H1 (cell line): ENCODE measurements around the gene GSG1L. TPM values are rescaled to one million over a fixed set of nuclear protein-coding genes. Genes with fewer than 3 reads are reported as not detected.

Experiments
- CTCF ChIA-PET: fragments of 300-600 bp; sonication (Branson Sonifier 250); formaldehyde crosslinking; loops from one replicate; lab custom pipeline; 2021; ENCODE audit not compliant: partially characterized antibody; lab: Charles Lee
- POLR2A ChIA-PET: fragments of 300-600 bp; sonication (Branson Sonifier 250); formaldehyde crosslinking; loops from one replicate; lab custom pipeline; 2021; ENCODE audit warnings: inconsistent platforms; ENCODE audit not compliant: partially characterized antibody; lab: Charles Lee
- DNase-seq, 2 experiments: peaks; one replicate each; pipeline versions ENCODE4 v3.0.0 to v3.0.0-alpha.2; 2010 to 2022; ENCODE audit warnings: low spot score in 2 of 2, low read depth in 1 of 2, mixed read lengths in 1 of 2
- FAIRE-seq: peaks from 2 replicates; lab custom pipeline; 2011; peaks lifted over from hg19 to GRCh38; lab: Jason Lieb, UNC
- H2AFZ ChIP-seq: 2 replicates; pipeline ENCODE4 v1.8.1; 2012; ENCODE audit warnings: low read length, inconsistent platforms
- H2AK5ac ChIP-seq: 2 replicates; pipeline ENCODE4 v1.6.1; 2013; ENCODE audit warnings: low read depth, low read length
- H2BK120ac ChIP-seq: replicated peaks from 2 replicates; pipeline ENCODE3; 2013; ENCODE audit warnings: low read depth, low read length, inconsistent platforms
- H2BK12ac ChIP-seq: 2 replicates; pipeline ENCODE4 v1.6.1; 2013; ENCODE audit warnings: low read depth, low read length
- H2BK15ac ChIP-seq: 2 replicates; pipeline ENCODE4 v1.6.1; 2013; ENCODE audit warnings: low read length
- H2BK20ac ChIP-seq: 2 replicates; pipeline ENCODE4 v1.6.1; 2013; ENCODE audit warnings: low read length
- H2BK5ac ChIP-seq: 2 replicates; pipeline ENCODE4 v1.6.1; 2013; ENCODE audit warnings: low read depth, low read length
- H3K14ac ChIP-seq: 2 replicates; pipeline ENCODE4 v1.6.1; 2013; ENCODE audit warnings: inconsistent platforms; ENCODE audit not compliant: insufficient read length
- H3K18ac ChIP-seq: 2 replicates; pipeline ENCODE4 v1.6.1; 2013; ENCODE audit warnings: low read length; ENCODE audit errors: extremely low read depth
- H3K23ac ChIP-seq: 2 replicates; pipeline ENCODE4 v1.6.1; 2013; ENCODE audit warnings: inconsistent platforms; ENCODE audit not compliant: insufficient read length
- H3K23me2 ChIP-seq: 2 replicates; pipeline ENCODE4 v1.6.1; 2013; ENCODE audit warnings: low read depth, low read length
- H3K27ac ChIP-seq: 2 replicates; pipeline ENCODE4 v1.6.1; 2011; ENCODE audit warnings: low read depth, low read length, inconsistent platforms
- H3K27me3 ChIP-seq, 4 experiments: replicated peaks in 1 of 4; 1 replicate in 1 of 4; 2 replicates in 3 of 4; pipeline versions ENCODE4 v1.6.1 to v1.8.1; 2011 to 2013; ENCODE audit warnings: low read length in 3 of 4, mild to moderate bottlenecking in 3 of 4, inconsistent platforms in 2 of 4, mixed read lengths in 2 of 4, moderate library complexity in 1 of 4; ENCODE audit not compliant: control insufficient read depth in 3 of 4, insufficient read depth in 3 of 4; ENCODE audit errors: extremely low read depth in 1 of 4
- H3K36me3 ChIP-seq, 4 experiments: 2 replicates each; pipeline versions ENCODE4 v1.6.1 to v1.8.1; 2011 to 2013; ENCODE audit warnings: mild to moderate bottlenecking in 4 of 4, low read length in 3 of 4, moderate library complexity in 2 of 4, control low read depth in 1 of 4, inconsistent platforms in 1 of 4; ENCODE audit not compliant: insufficient read depth in 4 of 4, control insufficient read depth in 2 of 4
- H3K4ac ChIP-seq: replicated peaks from 2 replicates; pipeline ENCODE3; 2013; ENCODE audit warnings: low read length, low read depth, mixed read lengths, inconsistent platforms; ENCODE audit not compliant: insufficient read length
- H3K4me1 ChIP-seq, 4 experiments: replicated peaks in 1 of 4; 1 replicate in 1 of 4; 2 replicates in 3 of 4; pipeline versions ENCODE4 v1.6.1 to v1.8.1; 2011 to 2013; ENCODE audit warnings: low read length in 3 of 4, inconsistent platforms in 2 of 4, mixed read lengths in 1 of 4; ENCODE audit not compliant: insufficient read depth in 4 of 4, control insufficient read depth in 3 of 4
- H3K4me2 ChIP-seq, 2 experiments: 2 replicates each; pipeline versions ENCODE4 v1.6.1 to v1.8.1; 2011 to 2013; ENCODE audit warnings: low read depth in 2 of 2, low read length in 2 of 2, control low read depth in 1 of 2, inconsistent platforms in 1 of 2, mild to moderate bottlenecking in 1 of 2; ENCODE audit not compliant: insufficient read depth in 1 of 2
- H3K4me3 ChIP-seq, 4 experiments: fragments of 200-600, 300-600 bp in 1 of 4; sonication (generic), shearing (Covaris generic), sonication (Bioruptor Twin) in 1 of 4; 2 replicates each; pipeline versions ENCODE4 v1.5.1 to v1.8.1; 2011 to 2016; ENCODE audit warnings: low read length in 4 of 4, low read depth in 3 of 4, control low read depth in 2 of 4, inconsistent platforms in 2 of 4, mild to moderate bottlenecking in 2 of 4, mixed read lengths in 1 of 4, moderate library complexity in 1 of 4; ENCODE audit not compliant: insufficient read depth in 2 of 4; ENCODE audit errors: extremely low read depth in 1 of 4
- H3K56ac ChIP-seq: replicated peaks from 2 replicates; pipeline ENCODE3; 2013; ENCODE audit warnings: low read depth, mild to moderate bottlenecking, mixed read lengths, low read length, inconsistent platforms; ENCODE audit not compliant: insufficient read length
- H3K79me1 ChIP-seq: 2 replicates; pipeline ENCODE4 v1.6.1; 2013; ENCODE audit warnings: low read depth, low read length, control low read depth
- H3K79me2 ChIP-seq, 2 experiments: 2 replicates each; pipeline versions ENCODE4 v1.6.1 to v1.8.1; 2012 to 2013; ENCODE audit warnings: low read length in 2 of 2, mild to moderate bottlenecking in 2 of 2, inconsistent platforms in 1 of 2; ENCODE audit not compliant: insufficient read depth in 2 of 2, control insufficient read depth in 1 of 2
- H3K9ac ChIP-seq, 4 experiments: replicated peaks in 1 of 4; 1 replicate in 1 of 4; 2 replicates in 3 of 4; pipeline versions ENCODE4 v1.6.1 to v1.8.1; 2011 to 2013; ENCODE audit warnings: low read depth in 3 of 4, low read length in 3 of 4, control low read depth in 2 of 4, mild to moderate bottlenecking in 2 of 4, moderate library complexity in 2 of 4, inconsistent platforms in 1 of 4; ENCODE audit errors: extremely low read depth in 1 of 4
- H3K9me3 ChIP-seq, 2 experiments: 2 replicates each; pipeline versions ENCODE4 v1.6.1 to v1.8.1; 2012 to 2013; ENCODE audit warnings: mild to moderate bottlenecking in 2 of 2, moderate library complexity in 2 of 2, control low read depth in 1 of 2, inconsistent platforms in 1 of 2, low read depth in 1 of 2, low read length in 1 of 2, mixed read lengths in 1 of 2; ENCODE audit not compliant: insufficient read depth in 2 of 2
- H4K20me1 ChIP-seq, 2 experiments: replicated peaks in 1 of 2; 2 replicates each; pipeline versions ENCODE3 to v1.8.1; 2011 to 2013; ENCODE audit warnings: inconsistent platforms in 2 of 2, low read length in 2 of 2, mild to moderate bottlenecking in 1 of 2; ENCODE audit not compliant: insufficient read depth in 2 of 2, control insufficient read depth in 1 of 2
- H4K5ac ChIP-seq: 2 replicates; pipeline ENCODE4 v1.6.1; 2013; ENCODE audit warnings: low read length, low read depth, mixed read lengths, inconsistent platforms; ENCODE audit not compliant: insufficient read length
- H4K8ac ChIP-seq: 2 replicates; pipeline ENCODE4 v1.8.0; 2013; ENCODE audit warnings: mild to moderate bottlenecking, moderate library complexity, low read length, inconsistent platforms; ENCODE audit not compliant: insufficient read depth; ENCODE audit errors: extremely low read depth
- H4K91ac ChIP-seq: replicated peaks from 2 replicates; pipeline ENCODE3; 2013; ENCODE audit warnings: low read length, mixed read lengths, inconsistent platforms; ENCODE audit not compliant: insufficient read length
- CTBP2 ChIP-seq: IDR thresholded peaks from 2 replicates; pipeline ENCODE4 v1.7.0; 2011; ENCODE audit warnings: borderline replicate concordance, mild to moderate bottlenecking, moderate library complexity, mixed read lengths, low read length; ENCODE audit not compliant: insufficient read depth, insufficient read length
- EP300 ChIP-seq, 2 experiments: IDR thresholded peaks; 1 replicate in 1 of 2; 2 replicates in 1 of 2; pipeline ENCODE4 v1.6.1; 2011 to 2012; ENCODE audit warnings: low read depth in 2 of 2, low read length in 2 of 2, mild to moderate bottlenecking in 2 of 2, borderline replicate concordance in 1 of 2, inconsistent platforms in 1 of 2, moderate library complexity in 1 of 2
- HDAC2 ChIP-seq, 2 experiments: fragments of 300-600 bp in 1 of 2; sonication (generic) in 1 of 2; IDR thresholded peaks; 2 replicates each; pipeline ENCODE4 v1.6.1; 2011 to 2012; ENCODE audit warnings: low read depth in 2 of 2, low read length in 2 of 2, mild to moderate bottlenecking in 2 of 2, moderate library complexity in 2 of 2, borderline replicate concordance in 1 of 2, inconsistent platforms in 1 of 2
- KDM4A ChIP-seq: IDR thresholded peaks from one replicate; pipeline ENCODE4 v1.7.1; 2012; ENCODE audit warnings: low read depth, mild to moderate bottlenecking, moderate library complexity, low read length, inconsistent platforms; ENCODE audit not compliant: severe bottlenecking
- KDM5A ChIP-seq: fragments of 200-600 bp; IDR thresholded peaks from 2 replicates; pipeline ENCODE4 v1.7.1; 2012; ENCODE audit warnings: mild to moderate bottlenecking, low read length, inconsistent platforms, mixed read lengths
- MAX ChIP-seq: IDR thresholded peaks from 2 replicates; pipeline ENCODE4 v1.6.1; 2012; ENCODE audit warnings: inconsistent platforms
- NANOG ChIP-seq: IDR thresholded peaks from 2 replicates; pipeline ENCODE4 v1.6.1; 2011; ENCODE audit warnings: low read length, low read depth, mild to moderate bottlenecking, inconsistent platforms; ENCODE audit not compliant: insufficient read depth, poor library complexity, severe bottlenecking
- POLR2A ChIP-seq, 2 experiments: IDR thresholded peaks; 1 replicate in 1 of 2; 2 replicates in 1 of 2; pipeline ENCODE4 v1.6.1; 2011; ENCODE audit warnings: low read depth in 2 of 2, low read length in 2 of 2, mild to moderate bottlenecking in 2 of 2; ENCODE audit errors: control extremely low read depth in 1 of 2
- POLR2AphosphoS5 ChIP-seq: IDR thresholded peaks from 2 replicates; pipeline ENCODE4 v1.6.1; 2011; ENCODE audit warnings: low read depth, low read length
- RNF2 ChIP-seq: fragments of 200-900, 300-1000 bp; sonication (generic); IDR thresholded peaks from 2 replicates; pipeline ENCODE4 v1.7.1; 2016; ENCODE audit warnings: borderline replicate concordance, low read depth, mild to moderate bottlenecking, antibody characterized with exemption, low read length; ENCODE audit not compliant: poor library complexity, severe bottlenecking; ENCODE audit errors: missing control alignments
- SIX5 ChIP-seq: IDR thresholded peaks from 2 replicates; pipeline ENCODE4 v1.6.1; 2011; ENCODE audit warnings: mild to moderate bottlenecking, low read depth, low read length
- SP1 ChIP-seq: IDR thresholded peaks from 2 replicates; pipeline ENCODE4 v1.6.1; 2011; ENCODE audit warnings: low read depth, low read length
- SP4 ChIP-seq: IDR thresholded peaks from 2 replicates; pipeline ENCODE4 v1.6.1; 2012; ENCODE audit warnings: low read length, inconsistent platforms
- TAF1 ChIP-seq: IDR thresholded peaks from 2 replicates; pipeline ENCODE4 v1.6.1; 2011; ENCODE audit warnings: mild to moderate bottlenecking, low read depth, low read length
- WGBS, 2 experiments: shearing (Covaris generic) in 1 of 2; methylation state at CpG; one replicate each; pipeline versions ENCODE4 v1.1.6 to v1.1.7; 2013 to 2015; ENCODE audit warnings: low lambda C conversion rate in 2 of 2, mixed read lengths in 2 of 2, inconsistent platforms in 1 of 2, low coverage in 1 of 2, missing lambda C conversion rate in 1 of 2; ENCODE audit not compliant: insufficient replicate concordance in 2 of 2, insufficient coverage in 1 of 2, insufficient read length in 1 of 2; ENCODE audit errors: extremely low coverage in 1 of 2, missing lambda C conversion rate in 1 of 2; 5-methylcytosine and 5-hydroxymethylcytosine counted together
- polyA plus RNA-seq, 7 experiments: library from polyadenylated mRNA; depleted of rRNA in 3 of 7; stranded (reverse) in 5 of 7; unstranded in 2 of 7; fragments of >200 nt in 5 of 7; fragments of 200-250 nt in 2 of 7; gene quantifications; 1 replicate in 5 of 7; 2 replicates in 1 of 7; 4 replicates in 1 of 7; pipeline versions ENCODE4 v1.2.1 to v1.2.3, GENCODE V29; 2011 to 2013; ENCODE audit warnings: missing spikeins in 2 of 7, mixed read lengths in 2 of 7
- total RNA-seq: library from RNA; stranded (reverse); fragmentation: NEBNext Ultra II Directional; extraction: Animal tissue kit (Norgen Biotek cat#: 25700); gene quantifications from 2 replicates; pipeline ENCODE4 v1.2.1, GENCODE V29; 2021

Gene GSG1L
- total and polyA plus RNA-seq, 2 of the 8 experiments (the other 6 are each of a cell fraction or from before 2014, with no cell fraction given), result 0.71 to 1.1 TPM

GRCh38 chr16:27917949-27918348 lies 145.6 kb downstream of the GSG1L start:
- H2AK5ac ChIP-seq, result no peak overlapping the region
- H3K4ac ChIP-seq, result no peak overlapping the region
- H2AFZ ChIP-seq, result no peak overlapping the region
- H4K8ac ChIP-seq, result no peak overlapping the region; the same call in 1 of the 2 replicates
- no peaks in the 10 kb centered on the region for H3K79me2 ChIP-seq
- WGBS, 2 experiments, result 90% methylated on average over 1 of the region's 1 CpG; no CpG with 5 or more reads in 1 of the 2 experiments
- peaks cover 0 to 4% (median 2%) of the 10 kb centered on the region in 4 experiments; a peak in 4 of 7 replicates for H3K4me1 ChIP-seq
- no peak overlapping the region for H2BK15ac ChIP-seq
- TF ChIP-seq EP300 (IDR thresholded peaks at IDR 0.05; ENCODE audit: borderline replicate concordance in 1 of 2, low read depth in 2 of 2, low read length in 2 of 2) (no peak), TAF1 (no peak), SP1 (no peak), KDM5A (no peak), SP4 (no peak), RNF2 (no peak), MAX (no peak), NANOG (no peak), HDAC2 (IDR thresholded peaks at IDR 0.05; ENCODE audit: borderline replicate concordance in 1 of 2, low read depth in 2 of 2, low read length in 2 of 2) (no peak), POLR2A (IDR thresholded peaks at IDR 0.05; ENCODE audit: control extremely low read depth in 1 of 2, low read depth in 2 of 2, low read length in 2 of 2) (no peak), KDM4A (no peak), POLR2AphosphoS5 (no peak), SIX5 (no peak), CTBP2 (no peak)
- H3K23ac ChIP-seq, result no peak overlapping the region
- H3K79me1 ChIP-seq, result no peaks in the 10 kb centered on the region
- H3K9me3 ChIP-seq, result no peaks in the 10 kb centered on the region
- H3K27ac ChIP-seq, result no peak overlapping the region
- H3K14ac ChIP-seq, result no peak overlapping the region
- H2BK12ac ChIP-seq, result no peak overlapping the region
- no peak overlapping the region for H3K4me2 ChIP-seq
- CTCF ChIA-PET, result interaction anchor here (1.0 to 1.9 kb wide), 5 partner anchors 9 to 219 kb away, joined by 3 to 5 read pairs (median 3); no protein-coding TSS in a partner anchor
- H2BK20ac ChIP-seq, result no peak overlapping the region
- FAIRE-seq (no peak), DNase-seq (no peak)
- no peak overlapping the region for H4K5ac ChIP-seq
- no peak overlapping the region for H2BK5ac ChIP-seq
- no peak overlapping the region for H3K9ac ChIP-seq
- H3K27me3 ChIP-seq, result no peaks in the 10 kb centered on the region; a peak in 1 of 7 replicates
- no peaks in the 10 kb centered on the region for H4K20me1 ChIP-seq
- H4K91ac ChIP-seq, result no peak overlapping the region
- H2BK120ac ChIP-seq, result no peak overlapping the region
- no peak overlapping the region for H3K4me3 ChIP-seq
- H3K56ac ChIP-seq, result no peak overlapping the region
- POLR2A ChIA-PET, result no interaction called here
- no peak overlapping the region for H3K18ac ChIP-seq
- no peaks in the 10 kb centered on the region; the same call in 1 of the 2 replicates for H3K23me2 ChIP-seq
- H3K36me3 ChIP-seq, result no peaks in the 10 kb centered on the region
